Measurements from ENCODE around the gene ELF2.

- TF ChIP-seq CTCF (IDR thresholded peaks at IDR 0.05) (no peak), POLR2A (IDR thresholded peaks at IDR 0.05) (no peak)
Measured at GRCh38 chr4:139048026-139048425, 129.0 kb downstream of the ELF2 start.

Measured in thyroid gland (tissue), 4 donors.